ENCODE results near the gene KCNJ5.

KCNJ5 gene

GRCh38 chr11:128890543-128891368 is at the start of gene KCNJ5:
Gene KCNJ5, plus strand, starts transcription at chr11:128891356. Its CDS starts 19,918 bp downstream, at chr11:128911274.
- DNase-seq, result no peak

GRCh38 chr11:128841461-128842072 is 49.6 kb upstream of the KCNJ5 start:
- no peak for DNase-seq

- DNase-seq, result no peak
Observed at GRCh38 chr11:128843198-128843785, 47.9 kb upstream of the KCNJ5 start.

- no peak for DNase-seq
Observed at GRCh38 chr11:128845334-128845780, 45.8 kb upstream of the KCNJ5 start.

- DNase-seq, result no peak
Observed at GRCh38 chr11:128846985-128847384, 44.2 kb upstream of the KCNJ5 start.

GRCh38 chr11:128848815-128849455 is 42.2 kb upstream of the KCNJ5 start:
- no peak for DNase-seq

- DNase-seq, result no peak
Observed at GRCh38 chr11:128852327-128853023, 38.7 kb upstream of the KCNJ5 start.

GRCh38 chr11:128853559-128853958 is 37.6 kb upstream of the KCNJ5 start:
- no peak for DNase-seq

GRCh38 chr11:128854841-128855240 is 36.3 kb upstream of the KCNJ5 start:
- no peak for DNase-seq

GRCh38 chr11:128856241-128856640 is 34.9 kb upstream of the KCNJ5 start:
- no peak for DNase-seq

GRCh38 chr11:128857341-128857740 is 33.8 kb upstream of the KCNJ5 start:
- no peak for DNase-seq

- no peak for DNase-seq
Observed at GRCh38 chr11:128859563-128860441, 31.4 kb upstream of the KCNJ5 start.

GRCh38 chr11:128860571-128861361 is 30.4 kb upstream of the KCNJ5 start:
- DNase-seq, result no peak

GRCh38 chr11:128862406-128862805 is 28.8 kb upstream of the KCNJ5 start:
- DNase-seq, result no peak

- no peak for DNase-seq
Observed at GRCh38 chr11:128862908-128863660, 28.1 kb upstream of the KCNJ5 start.

- no peak for DNase-seq
Observed at GRCh38 chr11:128865490-128865889, 25.7 kb upstream of the KCNJ5 start.

GRCh38 chr11:128867277-128867676 is 23.9 kb upstream of the KCNJ5 start, which contains the start of gene KCNJ1:
Gene KCNJ1, minus strand, starts transcription at chr11:128867296. Its CDS starts 27,053 bp downstream, at chr11:128840243.
- DNase-seq, result no peak

GRCh38 chr11:128868841-128869671 is 22.1 kb upstream of the KCNJ5 start:
- DNase-seq, result no peak

GRCh38 chr11:128871168-128871610 is 20.0 kb upstream of the KCNJ5 start:
- DNase-seq, result no peak

All from NCI-H524 treated with DMSO at 0.1 percent for 48 hours (cell line).